Cerebellar nuclear complex (tissue), 1 donor: ENCODE results near the gene POR.

ENCODE experiments used
- DNase-seq, 2 experiments: peaks; one replicate each; lab custom pipeline; 2025; lab: John Stamatoyannopoulos, UW

Gene POR

DNA sequence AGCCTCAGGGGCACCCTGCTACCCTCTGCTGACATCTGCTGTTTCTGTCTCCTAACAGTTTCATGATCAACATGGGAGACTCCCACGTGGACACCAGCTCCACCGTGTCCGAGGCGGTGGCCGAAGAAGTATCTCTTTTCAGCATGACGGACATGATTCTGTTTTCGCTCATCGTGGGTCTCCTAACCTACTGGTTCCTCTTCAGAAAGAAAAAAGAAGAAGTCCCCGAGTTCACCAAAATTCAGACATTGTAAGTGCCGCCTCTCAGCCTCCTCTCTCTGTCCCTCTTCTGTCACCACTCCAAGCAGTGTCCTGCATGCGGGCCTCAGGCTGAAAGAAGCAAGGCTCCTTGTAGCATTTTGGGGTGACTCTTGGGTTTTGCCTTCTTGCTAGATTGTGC lies 39.0 kb downstream of the POR start:
- DNase-seq: no peak

GRCh38 chr7:75955331-75955955 lies 40.5 kb downstream of the POR start:
- DNase-seq: peak in 1 of 2 experiments; percentile 47

DNA sequence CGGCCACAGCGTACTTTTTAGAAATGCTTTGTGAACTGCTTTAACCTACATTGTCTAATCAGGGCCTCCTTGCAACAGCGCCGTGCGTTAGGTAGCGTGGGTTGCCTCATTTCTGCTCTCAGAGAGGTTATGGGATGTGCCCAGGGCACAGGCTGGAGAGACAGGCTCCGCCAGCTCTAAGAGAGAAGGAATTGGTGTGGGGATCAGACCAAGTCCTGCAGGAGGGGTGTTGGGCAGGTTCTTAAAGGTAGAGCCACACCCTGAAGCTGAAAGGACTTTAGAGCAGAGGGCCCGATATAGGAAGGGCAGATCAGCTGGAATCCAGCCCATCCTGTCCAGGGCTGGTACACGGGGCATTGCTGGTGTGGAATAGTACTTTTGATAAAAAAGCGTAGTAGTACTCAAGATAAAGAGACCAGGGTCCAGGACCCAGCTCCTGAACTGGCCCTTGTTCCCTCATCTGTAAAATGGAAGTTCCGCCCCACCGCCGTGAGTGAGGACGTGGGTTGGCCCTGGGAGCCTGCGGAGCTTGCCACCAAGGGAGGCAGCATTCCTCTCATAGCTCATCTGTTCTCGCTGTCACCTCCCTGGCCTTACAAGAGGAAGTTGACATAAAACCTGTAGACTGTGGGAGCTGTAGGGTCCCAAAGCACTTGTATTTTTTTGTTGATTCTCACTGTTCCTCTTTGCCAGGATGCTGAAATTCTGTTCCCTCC lies 42.2 kb downstream of the POR start:
- DNase-seq: no peak

DNA sequence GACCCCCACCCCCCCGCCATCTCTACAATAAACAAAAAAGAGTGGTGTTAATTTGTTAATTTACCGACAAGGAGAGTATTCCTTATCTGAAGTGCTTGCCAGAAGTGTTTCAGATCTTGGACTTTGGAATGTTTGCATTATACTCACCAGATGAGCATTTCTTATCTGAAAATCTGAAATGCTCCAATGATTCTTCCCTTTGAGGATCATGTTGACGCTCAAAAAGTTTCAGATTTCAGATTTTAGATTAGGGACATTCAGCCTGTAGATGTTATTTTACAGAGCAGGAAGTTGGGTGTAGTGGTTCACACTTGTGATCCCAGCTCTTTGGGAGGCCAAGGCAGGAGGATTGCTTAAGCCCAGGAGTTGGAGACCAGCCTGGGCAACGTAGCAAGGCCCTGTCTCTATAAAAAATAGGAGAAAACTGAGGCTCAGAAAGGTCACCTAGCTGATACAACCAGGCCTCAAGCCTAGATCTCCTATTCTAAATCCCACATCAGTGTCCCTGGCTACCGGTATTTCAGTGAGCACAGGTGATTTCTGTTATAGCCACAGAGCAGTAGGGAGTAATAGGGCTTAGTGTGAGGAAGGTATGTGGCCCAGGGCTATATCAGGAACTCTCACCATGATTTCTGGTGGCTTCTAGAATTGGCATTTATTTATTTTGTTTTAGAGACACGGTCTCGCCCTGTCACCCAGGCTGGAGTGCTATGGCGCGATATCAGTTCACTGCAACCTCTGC lies 44.0 kb downstream of the POR start:
- no peak for DNase-seq

GRCh38 chr7:75960372-75960771 lies 45.4 kb downstream of the POR start:
- DNase-seq: no peak

GRCh38 chr7:75961218-75961617 lies 46.3 kb downstream of the POR start:
- no peak for DNase-seq

DNA sequence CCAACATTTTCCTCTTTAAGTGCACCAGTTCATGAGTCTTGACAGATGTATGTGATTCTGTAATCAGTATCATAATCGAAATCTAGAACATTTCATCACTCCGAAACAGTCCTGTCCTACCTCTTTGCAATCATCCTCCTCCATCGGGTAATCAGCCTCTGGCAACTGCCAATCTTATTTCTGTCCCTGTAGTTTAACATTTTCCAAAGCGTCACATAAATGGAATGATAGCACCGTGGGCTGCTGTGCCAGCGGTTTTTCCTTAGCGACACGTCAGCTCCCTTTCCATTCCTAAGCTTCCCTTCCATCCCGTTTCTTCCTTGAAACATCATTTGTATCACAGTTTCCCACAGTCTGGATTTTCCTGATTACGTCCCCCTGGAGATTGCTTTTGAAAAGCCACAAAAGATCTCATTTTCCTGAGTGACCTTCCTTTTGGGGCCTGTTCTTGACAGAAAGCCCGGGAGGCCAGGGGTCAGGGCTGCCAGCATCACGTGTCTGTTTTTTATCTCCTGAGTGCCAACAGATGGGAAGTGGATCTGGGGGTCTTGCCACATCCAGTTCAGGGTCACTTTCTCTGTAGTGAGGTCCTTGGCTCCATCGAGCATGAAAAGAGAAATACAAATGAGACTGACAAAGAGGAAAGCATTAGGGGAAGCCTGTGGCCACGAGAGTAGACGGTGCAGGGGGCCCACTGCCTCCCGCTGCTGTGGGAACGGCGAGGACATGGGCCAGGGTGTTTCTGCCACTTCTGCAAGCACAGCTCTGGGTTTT lies 47.8 kb downstream of the POR start:
- DNase-seq: no peak

DNA sequence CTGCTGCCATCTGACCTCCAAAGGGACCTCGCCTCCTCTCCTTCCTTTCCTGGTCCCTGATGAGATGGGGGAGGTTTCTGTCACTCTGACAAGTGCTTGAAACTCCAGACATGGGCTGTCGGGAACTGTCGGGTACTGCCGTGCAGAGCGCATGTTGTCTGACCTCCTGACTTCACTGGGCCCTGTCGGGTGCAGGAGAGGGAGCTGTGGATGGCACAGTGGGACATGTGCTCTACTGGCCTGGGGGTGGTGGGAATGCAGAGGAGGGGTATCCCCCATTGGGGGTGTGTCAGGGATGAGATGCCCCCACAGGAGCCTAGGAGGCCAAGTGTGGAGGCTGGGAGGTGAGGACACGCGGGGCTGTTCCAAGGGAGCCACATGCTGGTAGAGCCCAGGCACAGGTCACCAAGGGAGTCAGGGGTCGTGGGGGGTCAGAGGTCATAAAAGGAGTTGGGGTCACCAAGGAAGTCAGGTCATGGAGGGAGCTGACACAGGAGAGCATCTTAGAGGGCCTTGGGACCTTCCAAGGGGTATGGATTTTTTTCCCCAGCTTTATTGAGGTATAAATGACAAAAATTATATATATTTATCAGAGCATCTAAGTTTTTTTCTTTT lies 48.5 kb downstream of the POR start:
- no peak for DNase-seq

- no peak for DNase-seq
These were observed 50.7 kb downstream of the POR start for GRCh38 chr7:75965617-75966016.

DNA sequence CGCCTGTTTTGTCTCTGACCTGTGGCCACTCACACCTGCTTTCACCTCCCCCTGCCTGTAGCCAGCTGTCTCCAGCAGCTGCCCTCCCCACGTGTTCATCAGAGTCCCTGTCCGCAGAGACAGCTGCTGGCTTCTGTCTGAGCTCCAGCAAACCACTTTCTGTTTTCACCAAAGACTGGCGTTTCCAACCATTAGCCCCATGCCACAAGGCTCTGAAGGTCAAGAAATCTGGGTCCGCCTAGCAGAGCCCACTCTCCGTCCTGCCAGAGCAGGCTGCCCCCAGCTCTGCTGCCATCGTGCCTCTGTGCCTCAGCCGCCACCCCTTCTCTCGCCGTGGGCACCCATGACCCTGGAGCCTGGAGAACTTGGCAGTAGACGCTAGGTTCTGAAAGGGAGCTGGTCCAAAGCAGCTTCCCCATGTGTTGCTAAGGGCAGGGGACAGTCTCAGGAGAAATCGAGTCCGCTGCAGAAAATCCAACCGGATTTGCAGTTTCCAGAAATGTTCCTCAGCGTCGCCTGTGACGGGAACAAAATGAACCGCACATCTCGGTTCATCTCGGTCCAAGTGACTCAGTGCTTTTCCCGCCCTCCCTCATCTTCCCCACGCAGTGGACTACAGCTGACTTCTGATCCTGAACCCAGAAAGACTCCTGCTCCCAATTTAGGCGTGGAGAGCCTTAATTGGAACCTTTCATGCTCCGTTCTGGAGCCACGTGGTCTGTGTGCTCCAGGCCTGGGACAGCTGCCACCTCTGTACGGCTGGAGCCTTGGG lies 51.4 kb downstream of the POR start:
- no peak for DNase-seq

DNA sequence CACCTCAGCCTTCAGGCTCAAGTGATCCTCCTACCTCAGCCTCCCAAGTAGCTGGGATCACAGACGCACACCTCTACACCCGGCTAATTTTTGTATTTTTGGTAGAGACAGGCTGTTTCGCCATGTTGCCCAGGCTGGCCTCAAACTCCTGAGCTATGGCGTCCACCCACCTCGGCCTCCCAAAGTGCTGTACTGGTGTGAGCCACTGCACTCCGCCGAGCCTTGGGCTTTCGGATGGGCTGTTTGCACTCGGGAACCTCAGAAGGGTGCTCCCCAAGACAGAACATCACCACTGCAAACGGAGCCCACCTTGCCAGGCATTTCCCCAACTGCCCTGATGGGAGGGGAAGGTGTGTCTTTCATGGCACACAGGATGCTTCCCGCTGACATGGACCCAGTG lies 52.1 kb downstream of the POR start:
- DNase-seq: no peak

- DNase-seq: no peak
These were observed 52.6 kb downstream of the POR start for GRCh38 chr7:75967487-75967997.

- no peak for DNase-seq
These were observed 53.1 kb downstream of the POR start for GRCh38 chr7:75968012-75968411.

- DNase-seq: no peak
These were observed 53.6 kb downstream of the POR start for GRCh38 chr7:75968561-75969001.

GRCh38 chr7:75969182-75969581 lies 54.2 kb downstream of the POR start:
- no peak for DNase-seq

- DNase-seq: no peak
These were observed 54.9 kb downstream of the POR start for GRCh38 chr7:75969704-75970498.

DNA sequence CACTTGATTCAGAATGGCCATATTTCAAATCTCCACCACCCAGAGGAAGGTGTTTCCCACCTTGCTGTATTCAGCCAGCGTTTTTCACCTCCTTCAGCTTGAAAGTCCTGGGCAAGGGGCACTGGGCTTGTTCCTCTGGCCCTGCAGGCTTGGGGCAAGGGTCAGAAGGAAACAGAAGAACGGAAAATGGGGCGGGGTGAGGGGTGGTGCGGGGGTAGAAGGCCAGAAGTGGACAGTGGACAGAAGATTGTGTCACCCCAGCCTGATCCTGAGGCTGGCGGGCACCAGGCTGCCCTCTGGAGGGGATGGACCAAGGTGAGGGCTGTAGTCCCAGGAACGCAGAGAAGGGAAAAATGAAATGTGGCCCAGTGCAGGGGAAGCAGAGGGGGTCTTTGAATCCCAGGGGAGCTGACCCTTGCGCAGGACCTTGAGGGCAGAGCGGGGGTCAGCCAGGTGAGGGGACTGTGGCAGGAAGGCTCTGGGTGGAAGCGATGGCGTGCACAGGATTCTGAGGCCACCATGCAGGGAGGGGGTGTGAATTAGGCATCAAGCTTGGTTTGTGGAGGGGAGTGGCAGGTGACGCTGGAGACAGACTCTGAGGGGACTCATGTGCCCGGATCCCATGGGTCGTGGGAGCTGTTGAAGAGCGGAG lies 56.5 kb downstream of the POR start:
- no peak for DNase-seq

DNA sequence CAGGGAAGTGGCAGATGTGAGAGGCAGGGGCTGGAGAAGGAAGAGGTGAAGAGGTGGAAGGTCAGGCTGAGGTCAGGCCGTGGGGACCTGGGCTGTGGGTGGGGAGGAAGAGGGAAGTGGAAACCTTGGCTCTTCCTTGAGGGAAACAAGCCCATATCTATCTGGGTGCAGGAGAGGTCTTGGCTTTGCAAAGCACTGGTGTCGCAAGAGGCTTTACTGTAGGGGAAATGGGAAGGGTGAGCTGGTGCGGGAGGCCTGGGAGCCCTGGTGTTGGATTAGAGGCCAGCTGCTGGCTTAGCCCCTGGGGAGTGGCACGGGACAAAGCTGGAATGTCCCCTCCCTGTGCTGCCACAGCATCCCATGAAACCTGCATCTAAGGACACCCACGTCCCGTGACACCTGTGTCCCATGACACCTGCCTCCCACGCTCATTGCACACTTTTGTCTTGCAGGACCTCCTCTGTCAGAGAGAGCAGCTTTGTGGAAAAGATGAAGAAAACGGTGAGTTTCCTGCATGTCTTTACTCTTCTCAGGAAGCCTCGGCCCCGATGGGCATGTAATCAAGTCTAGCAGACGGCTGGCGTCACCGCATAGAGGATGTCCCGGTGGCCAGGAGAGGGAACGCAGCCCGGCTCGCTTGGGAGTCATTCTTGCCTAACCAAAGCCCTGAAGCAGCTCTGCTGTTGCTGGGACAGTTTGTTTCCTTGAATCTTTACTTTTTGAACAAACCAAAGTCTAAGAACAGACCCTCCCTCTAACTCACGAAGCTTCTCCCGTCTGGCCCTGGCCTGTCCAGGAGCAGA lies 57.2 kb downstream of the POR start:
- DNase-seq: no peak

- DNase-seq: no peak
These were observed 62.8 kb downstream of the POR start for GRCh38 chr7:75977743-75978142.
